Kidney (tissue), 14 donors: Measurements from ENCODE around the gene LZTS2. TPM values are rescaled to one million over a fixed set of nuclear protein-coding genes. Genes with fewer than 3 reads are reported as not detected.

Source experiments
- DNase-seq, 5 donors: peaks; one replicate each; pipeline ENCODE4 v3.0.0-alpha.2; 2013 to 2020
- FAIRE-seq: peaks from 2 replicates; lab custom pipeline; 2012; peaks lifted over from hg19 to GRCh38; lab: Jason Lieb, UNC
- H3K27ac ChIP-seq, 2 donors: one replicate each; pipeline ENCODE4 v1.7.0; 2013; ENCODE audit warnings: low read depth in 2 of 2, low read length in 2 of 2, inconsistent platforms in 1 of 2
- H3K27me3 ChIP-seq: one replicate; pipeline ENCODE4 v1.7.1; 2013; ENCODE audit warnings: low read length, inconsistent platforms; ENCODE audit not compliant: control insufficient read depth, insufficient read depth
- H3K36me3 ChIP-seq, 3 donors: one replicate each; pipeline versions ENCODE4 v1.7.0 to v1.7.1; 2013; ENCODE audit warnings: low read length in 3 of 3, control low read depth in 1 of 3, inconsistent platforms in 1 of 3; ENCODE audit not compliant: insufficient read depth in 3 of 3, control insufficient read depth in 2 of 3
- H3K4me1 ChIP-seq, 3 donors: one replicate each; pipeline versions ENCODE4 v1.7.0 to v1.7.1; 2013; ENCODE audit warnings: low read length in 3 of 3, inconsistent platforms in 1 of 3, low read depth in 1 of 3; ENCODE audit not compliant: control insufficient read depth in 2 of 3, insufficient read depth in 2 of 3
- H3K4me3 ChIP-seq, 3 donors: one replicate each; pipeline versions ENCODE4 v1.7.0 to v1.8.1; 2013; ENCODE audit warnings: low read length in 3 of 3, control low read depth in 1 of 3, inconsistent platforms in 1 of 3
- H3K9ac ChIP-seq, 3 donors: one replicate each; pipeline versions ENCODE4 v1.7.0 to v1.7.1; 2013; ENCODE audit warnings: low read length in 3 of 3, control low read depth in 1 of 3, inconsistent platforms in 1 of 3
- H3K9me3 ChIP-seq, 3 donors: one replicate each; pipeline versions ENCODE4 v1.7.0 to v1.7.1; 2013; ENCODE audit warnings: low read length in 3 of 3, control low read depth in 1 of 3, inconsistent platforms in 1 of 3; ENCODE audit not compliant: control insufficient read depth in 2 of 3, insufficient read depth in 1 of 3
- intact Hi-C: fragments of 100-400 bp; cut with DNase I; formaldehyde crosslinking; loops from one replicate; pipeline ENCODE4 v1.11.1; 2022
- polyA plus RNA-seq: library from polyadenylated mRNA; stranded (reverse); fragments of 350-450 nt; fragmentation: Illumina TruSeq; extraction: RNeasy Lipid Tissue Mini Kit (QIAGEN cat#74804); gene quantifications from one replicate; pipeline ENCODE4 v1.2.3, GENCODE V29; 2014; ENCODE audit warnings: low read depth, low replicate concordance; ENCODE audit not compliant: insufficient read depth
- total RNA-seq: library from RNA; stranded (reverse); fragmentation: NEBNext Ultra II Directional; extraction: Animal tissue kit (Norgen Biotek cat#: 25700); gene quantifications from one replicate; pipeline ENCODE4 v1.2.1, GENCODE V29; 2021
- TF ChIP-seq, protein P1 (sequence below): IDR thresholded peaks from 3 replicates; pipeline ENCODE4 v1.5.1; 2012; ENCODE audit warnings: mild to moderate bottlenecking, moderate library complexity, borderline replicate concordance; ENCODE audit not compliant: insufficient read depth; ENCODE audit errors: extremely low read depth
- donor health status: control.
- donor health status: control.
- donor health status: control.
- donor health status: control.
- donor health status: control.
- donor health status: DM: yes; HTN: yes; CAD: no.
- donor health status: Normal renal cell carcinoma (clear cell type).

LZTS2 gene
- total and polyA plus RNA-seq, 2 donors from 2014 or later = 47.3 to 54.7 TPM

GRCh38 chr10:101011517-101012423 lies 12.2 kb downstream of the LZTS2 start:
- peaks cover 0 to 18% (median 0%) of the 10 kb centered on the region in 3 donors for H3K4me1 ChIP-seq
- DNase-seq (peak in 3 of 5 donors; percentile 24 to 66 (median 32)), FAIRE-seq (no peak)
- intact Hi-C loops = no loop called here
- H3K27me3 ChIP-seq = no peaks in the 10 kb centered on the region
- H3K9ac ChIP-seq = no peak overlapping the region
- TF ChIP-seq, protein P1, sequence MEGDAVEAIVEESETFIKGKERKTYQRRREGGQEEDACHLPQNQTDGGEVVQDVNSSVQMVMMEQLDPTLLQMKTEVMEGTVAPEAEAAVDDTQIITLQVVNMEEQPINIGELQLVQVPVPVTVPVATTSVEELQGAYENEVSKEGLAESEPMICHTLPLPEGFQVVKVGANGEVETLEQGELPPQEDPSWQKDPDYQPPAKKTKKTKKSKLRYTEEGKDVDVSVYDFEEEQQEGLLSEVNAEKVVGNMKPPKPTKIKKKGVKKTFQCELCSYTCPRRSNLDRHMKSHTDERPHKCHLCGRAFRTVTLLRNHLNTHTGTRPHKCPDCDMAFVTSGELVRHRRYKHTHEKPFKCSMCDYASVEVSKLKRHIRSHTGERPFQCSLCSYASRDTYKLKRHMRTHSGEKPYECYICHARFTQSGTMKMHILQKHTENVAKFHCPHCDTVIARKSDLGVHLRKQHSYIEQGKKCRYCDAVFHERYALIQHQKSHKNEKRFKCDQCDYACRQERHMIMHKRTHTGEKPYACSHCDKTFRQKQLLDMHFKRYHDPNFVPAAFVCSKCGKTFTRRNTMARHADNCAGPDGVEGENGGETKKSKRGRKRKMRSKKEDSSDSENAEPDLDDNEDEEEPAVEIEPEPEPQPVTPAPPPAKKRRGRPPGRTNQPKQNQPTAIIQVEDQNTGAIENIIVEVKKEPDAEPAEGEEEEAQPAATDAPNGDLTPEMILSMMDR = no peak
- H3K27ac ChIP-seq = no peak overlapping the region
- H3K4me3 ChIP-seq = no peak overlapping the region
- peaks cover 0 to 4% (median 3%) of the 10 kb centered on the region in 3 donors for H3K36me3 ChIP-seq
- H3K9me3 ChIP-seq = no peaks in the 10 kb centered on the region

GRCh38 chr10:101012525-101013364 lies 13.1 kb downstream of the LZTS2 start:
- Histone ChIP-seq H3K4me3 (no peak overlapping the region), H3K27ac (no peak overlapping the region), H3K36me3 (no peaks in the 10 kb centered on the region), H3K4me1 (peaks cover 0 to 18% (median 0%) of the 10 kb centered on the region in 3 donors), H3K9me3 (no peaks in the 10 kb centered on the region), H3K27me3 (peaks cover 4% of the 10 kb centered on the region), H3K9ac (no peak overlapping the region)
- intact Hi-C loops = no loop called here
- FAIRE-seq (no peak), DNase-seq (peak; percentile 90 to 97 (median 90))
- TF ChIP-seq, protein P1 = peak; percentile 92

DNA sequence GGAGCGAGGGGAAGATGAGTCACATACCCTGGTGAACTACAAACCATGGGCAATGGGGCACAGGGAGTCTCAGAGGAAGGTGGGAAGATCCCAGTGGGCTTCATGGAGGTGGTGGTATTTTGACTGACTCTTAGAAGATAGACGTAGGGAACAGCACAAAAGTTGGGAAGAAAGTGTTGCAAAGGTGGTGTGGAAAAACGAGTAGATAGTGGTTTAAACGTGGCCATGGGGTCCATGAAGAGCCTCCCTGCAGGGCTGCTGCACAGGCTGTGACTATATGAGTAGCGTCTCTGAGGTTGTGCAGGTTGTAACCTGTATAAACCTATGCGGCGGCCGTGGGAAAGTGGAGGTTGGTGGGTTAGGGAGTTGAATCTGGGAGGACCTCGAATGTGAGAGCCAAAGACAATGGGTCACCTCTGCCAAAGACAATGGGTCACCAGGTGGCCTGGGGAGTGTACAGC lies 13.8 kb downstream of the LZTS2 start:
- no peak overlapping the region for H3K27ac ChIP-seq
- H3K9ac ChIP-seq = no peak overlapping the region

More for the DNA sequence above, 13.8 kb downstream of the LZTS2 start:
- peaks cover 4% of the 10 kb centered on the region for H3K27me3 ChIP-seq
- TF ChIP-seq, protein P1 = no peak
- H3K9me3 ChIP-seq = no peaks in the 10 kb centered on the region
- FAIRE-seq = no peak
- peaks cover 0 to 15% (median 0%) of the 10 kb centered on the region in 3 donors for H3K4me1 ChIP-seq
- H3K36me3 ChIP-seq = no peaks in the 10 kb centered on the region
- DNase-seq = no peak
- no peak overlapping the region for H3K4me3 ChIP-seq
- intact Hi-C loops = no loop called here
